Aorta (tissue), 5 donors: ENCODE measurements around the gene TCIRG1. TPM values are rescaled to one million over a fixed set of nuclear protein-coding genes. Genes with fewer than 3 reads are reported as not detected.

Source experiments
- ATAC-seq: fragments of 200-7000 bp; cut with Tn5 transposase; one replicate; pipeline ENCODE4 v1.9.1; 2022; ENCODE audit warnings: moderate library complexity; ENCODE audit not compliant: low FRiP score
- DNase-seq, 2 donors: peaks; one replicate each; pipeline ENCODE4 v3.0.0-alpha.2; 2020
- H3K27ac ChIP-seq, 2 donors: one replicate each; pipeline ENCODE4 v1.5.1; 2013; ENCODE audit warnings: low read length in 2 of 2, mild to moderate bottlenecking in 2 of 2, moderate library complexity in 2 of 2, control low read depth in 1 of 2, inconsistent platforms in 1 of 2, low read depth in 1 of 2
- H3K27me3 ChIP-seq, 2 donors: one replicate each; pipeline ENCODE4 v1.6.1; 2013; ENCODE audit warnings: control low read depth in 1 of 2, low read length in 1 of 2, mild to moderate bottlenecking in 1 of 2, moderate library complexity in 1 of 2; ENCODE audit not compliant: insufficient read depth in 2 of 2, control insufficient read depth in 1 of 2
- H3K36me3 ChIP-seq, 2 donors: one replicate each; pipeline ENCODE4 v1.6.1; 2013; ENCODE audit warnings: control low read depth in 1 of 2, low read length in 1 of 2, mild to moderate bottlenecking in 1 of 2; ENCODE audit not compliant: insufficient read depth in 2 of 2, control insufficient read depth in 1 of 2
- H3K4me1 ChIP-seq, 2 donors: one replicate each; pipeline ENCODE4 v1.6.1; 2013; ENCODE audit warnings: low read length in 2 of 2, control low read depth in 1 of 2, mild to moderate bottlenecking in 1 of 2, moderate library complexity in 1 of 2; ENCODE audit not compliant: insufficient read depth in 2 of 2, control insufficient read depth in 1 of 2
- H3K4me3 ChIP-seq, 2 donors: one replicate each; pipeline ENCODE4 v1.5.1; 2013; ENCODE audit warnings: low read length in 2 of 2, control low read depth in 1 of 2, mild to moderate bottlenecking in 1 of 2
- H3K9me3 ChIP-seq: one replicate; pipeline ENCODE4 v1.6.1; 2013; ENCODE audit warnings: mild to moderate bottlenecking, low read length; ENCODE audit not compliant: control insufficient read depth
- WGBS, 2 donors: extraction: QIAGEN DNeasy Blood & Tissue Kit; methylation state at CpG; one replicate each; pipeline ENCODE4 v1.1.7; 2013; 5-methylcytosine and 5-hydroxymethylcytosine counted together
- intact Hi-C, 2 donors: fragments of 100-400 bp; cut with DNase I; formaldehyde crosslinking; loops; one replicate each; pipeline versions ENCODE4 v1.14.2 to v1.15.0; 2022
- polyA plus RNA-seq, 2 donors: library from polyadenylated mRNA; stranded (reverse); fragments of 200-250 nt; gene quantifications; one replicate each; pipeline ENCODE4 v1.2.3, GENCODE V29; 2013
- total RNA-seq, 2 donors: library from RNA; stranded (reverse); fragmentation: NEBNext Ultra II Directional; extraction: Animal tissue kit (Norgen Biotek cat#: 25700); gene quantifications; one replicate each; pipeline ENCODE4 v1.2.1, GENCODE V29; 2021
- donor health status: healthy with polysubstance abuse.
- donor health status: Bipolar disorder and iron deficiency.
- donor health status: DM: no; HTN: no; CAD: no.
- donor health status: DM: no; HTN: no; CAD: no.
- donor health status: DM: yes; HTN: yes; CAD: no.

TCIRG1 gene
- total and polyA plus RNA-seq, 4 donors: 47.5 to 485 (median 149) TPM

DNA sequence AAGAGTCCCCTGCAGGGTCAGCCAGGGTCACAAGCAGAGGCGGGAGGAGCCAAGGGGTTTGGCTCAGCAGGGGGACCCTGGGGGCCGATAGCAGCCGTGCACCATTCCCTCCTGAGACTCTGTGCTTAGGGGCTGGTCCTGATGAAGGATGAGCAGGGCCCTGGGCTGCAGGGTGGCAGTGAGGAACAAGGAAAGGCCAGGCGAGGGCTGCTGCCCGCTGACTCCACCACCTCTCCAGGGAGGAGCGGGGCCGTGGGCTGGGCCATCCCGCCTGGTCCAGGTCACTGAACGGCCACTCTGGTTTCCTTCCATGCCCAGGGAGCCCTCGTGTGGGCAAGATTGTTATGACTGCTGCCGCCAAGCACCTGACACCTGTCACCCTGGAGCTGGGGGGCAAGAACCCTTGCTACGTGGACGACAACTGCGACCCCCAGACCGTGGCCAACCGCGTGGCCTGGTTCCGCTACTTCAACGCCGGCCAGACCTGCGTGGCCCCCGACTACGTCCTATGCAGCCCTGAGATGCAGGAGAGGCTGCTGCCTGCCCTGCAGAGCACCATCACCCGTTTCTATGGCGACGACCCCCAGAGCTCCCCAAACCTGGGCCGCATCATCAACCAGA lies 17.5 kb upstream of the TCIRG1 start:
- H3K4me1 ChIP-seq: no peaks in the 10 kb centered on the region
- H3K4me3 ChIP-seq: no peak overlapping the region
- H3K27me3 ChIP-seq: no peaks in the 10 kb centered on the region
- intact Hi-C loops: no loop called here
- no peak overlapping the region for H3K27ac ChIP-seq
- H3K36me3 ChIP-seq: no peaks in the 10 kb centered on the region
- WGBS, 2 donors: 68 to 80% methylated on average over 27 of the region's 27 CpGs
- DNase-seq (no peak), ATAC-seq (no peak)
- H3K9me3 ChIP-seq: no peaks in the 10 kb centered on the region

DNA sequence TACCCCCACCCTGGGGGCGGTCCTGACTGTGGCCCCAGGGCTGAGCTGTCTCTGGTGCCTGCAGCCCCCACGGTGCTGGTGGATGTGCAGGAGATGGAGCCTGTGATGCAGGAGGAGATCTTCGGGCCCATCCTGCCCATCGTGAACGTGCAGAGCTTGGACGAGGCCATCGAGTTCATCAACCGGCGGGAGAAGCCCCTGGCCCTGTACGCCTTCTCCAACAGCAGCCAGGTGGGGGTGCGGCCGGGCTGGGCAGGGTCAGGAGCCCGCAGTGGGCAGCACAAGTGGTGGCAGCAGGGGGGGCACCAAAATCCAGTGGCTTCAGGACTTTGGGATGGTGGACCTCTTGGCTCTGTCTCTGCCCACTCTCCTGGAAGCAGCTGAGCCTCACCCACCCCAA lies 16.3 kb upstream of the TCIRG1 start:
- intact Hi-C loops: no loop called here
- Histone ChIP-seq H3K27ac (no peak overlapping the region), H3K4me3 (no peak overlapping the region), H3K4me1 (no peaks in the 10 kb centered on the region), H3K9me3 (no peaks in the 10 kb centered on the region), H3K27me3 (no peaks in the 10 kb centered on the region), H3K36me3 (no peaks in the 10 kb centered on the region)
- WGBS, 2 donors: 88 to 92% methylated on average over 10 to 13 of the region's 13 CpGs
- ATAC-seq (no peak), DNase-seq (no peak)

DNA sequence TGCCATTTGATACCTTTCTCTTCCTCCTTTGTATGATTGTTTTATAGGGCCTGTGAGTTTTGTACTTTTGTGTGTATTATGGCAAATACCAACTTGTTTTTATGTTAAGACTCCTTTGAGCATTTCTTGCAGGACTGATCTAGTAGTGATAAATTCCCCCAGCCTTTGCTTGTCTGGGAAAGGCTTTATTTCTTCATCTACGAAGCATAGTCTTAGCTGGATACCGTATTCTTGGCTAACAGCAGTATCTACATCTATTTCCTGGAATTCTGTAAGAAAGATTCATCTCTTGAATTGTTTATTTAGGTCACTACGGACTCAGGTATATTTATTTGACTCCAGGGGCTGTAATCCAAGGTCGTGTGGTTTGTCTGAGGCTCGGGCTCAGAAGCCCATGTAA lies 14.3 kb upstream of the TCIRG1 start:
- no peak for DNase-seq
- H3K27me3 ChIP-seq: no peaks in the 10 kb centered on the region
- H3K27ac ChIP-seq: no peak overlapping the region
- WGBS, 2 donors: 84 to 90% methylated on average over 5 of the region's 5 CpGs
- H3K4me3 ChIP-seq: no peak overlapping the region
- H3K9me3 ChIP-seq: no peaks in the 10 kb centered on the region
- H3K4me1 ChIP-seq: no peaks in the 10 kb centered on the region
- no peak for ATAC-seq
- H3K36me3 ChIP-seq: no peaks in the 10 kb centered on the region
- intact Hi-C loops: no loop called here

DNA sequence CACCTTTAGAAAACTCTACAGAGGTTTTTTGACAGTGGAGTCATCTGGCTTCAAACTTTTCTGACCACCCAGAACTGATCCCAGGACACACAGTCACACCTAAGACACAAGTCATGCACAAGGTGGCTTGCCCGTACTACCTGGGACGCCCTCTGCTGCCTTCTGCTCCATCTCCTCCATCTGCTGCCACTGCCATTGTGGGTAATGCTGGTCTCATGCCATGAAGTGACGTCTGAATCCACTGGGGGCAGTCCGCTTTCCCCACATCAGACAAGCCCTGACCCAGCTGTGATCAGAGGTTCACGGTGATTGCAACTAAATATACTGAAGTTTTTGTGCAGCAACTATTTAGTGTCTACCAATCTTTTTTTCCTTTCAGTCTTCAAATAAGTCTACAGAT lies 13.8 kb upstream of the TCIRG1 start:
- H3K27ac ChIP-seq: no peak overlapping the region
- no peaks in the 10 kb centered on the region for H3K9me3 ChIP-seq
- H3K4me3 ChIP-seq: no peak overlapping the region
- H3K27me3 ChIP-seq: no peaks in the 10 kb centered on the region
- DNase-seq (no peak), ATAC-seq (no peak)
- 83 to 85% methylated on average over 5 of the region's 5 CpGs for WGBS, 2 donors
- intact Hi-C loops: no loop called here
- H3K36me3 ChIP-seq: no peaks in the 10 kb centered on the region
- H3K4me1 ChIP-seq: no peaks in the 10 kb centered on the region

DNA sequence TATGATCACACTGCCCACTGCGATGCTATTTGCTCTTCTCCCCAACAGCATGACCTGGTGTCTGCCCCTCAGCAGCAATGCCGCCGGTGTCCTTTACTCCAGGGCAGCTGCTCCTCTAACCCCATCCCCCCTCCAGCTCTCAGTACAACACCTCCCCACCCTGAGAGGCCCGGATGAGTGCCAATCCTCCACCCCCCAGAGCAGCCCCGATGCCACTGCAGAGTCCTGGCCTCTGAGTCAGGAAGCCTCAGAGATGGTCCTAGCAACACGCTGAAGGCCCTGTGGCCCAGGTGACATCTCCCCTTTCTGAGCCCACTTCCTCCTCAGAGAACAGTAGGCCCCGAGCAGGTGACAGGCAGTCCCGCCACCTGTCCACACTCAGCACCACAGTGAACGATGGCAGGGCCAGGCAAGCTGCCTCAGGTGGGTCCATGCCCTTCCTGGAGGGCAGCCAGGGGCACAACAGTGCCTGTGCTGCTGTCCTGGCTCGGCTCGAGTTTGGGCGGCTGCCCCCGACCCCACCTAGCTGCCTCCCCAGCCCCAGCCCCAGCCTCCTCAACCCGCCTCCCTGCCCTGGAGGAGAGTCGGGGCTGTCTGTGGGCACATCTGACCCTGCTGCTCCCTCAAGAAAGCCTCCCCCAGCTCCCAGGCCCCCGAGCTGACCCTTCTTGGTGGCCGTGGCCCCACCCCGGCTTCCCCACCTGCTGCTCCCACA lies 12.3 kb upstream of the TCIRG1 start:
- Histone ChIP-seq H3K27ac (no peak overlapping the region), H3K4me3 (no peak overlapping the region), H3K27me3 (no peaks in the 10 kb centered on the region), H3K4me1 (no peaks in the 10 kb centered on the region), H3K36me3 (no peaks in the 10 kb centered on the region), H3K9me3 (no peaks in the 10 kb centered on the region)
- WGBS, 2 donors: 90 to 92% methylated on average over 17 to 18 of the region's 18 CpGs
- intact Hi-C loops: no loop called here
- no peak for ATAC-seq
- no peak for DNase-seq

DNA sequence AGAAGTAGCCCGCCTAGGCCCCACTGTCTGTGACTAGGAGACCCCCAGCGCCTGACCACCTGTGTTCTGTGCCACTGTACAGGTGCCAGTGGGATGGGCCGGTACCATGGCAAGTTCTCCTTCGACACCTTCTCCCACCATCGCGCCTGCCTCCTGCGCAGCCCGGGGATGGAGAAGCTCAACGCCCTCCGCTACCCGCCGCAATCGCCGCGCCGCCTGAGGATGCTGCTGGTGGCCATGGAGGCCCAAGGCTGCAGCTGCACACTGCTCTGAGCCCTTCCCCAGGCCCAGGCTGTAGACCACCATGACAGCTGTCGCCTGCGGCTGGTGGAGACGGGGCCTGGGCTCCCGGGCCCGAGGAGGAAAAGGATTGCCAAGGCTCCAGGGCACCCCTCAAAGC lies 11.2 kb upstream of the TCIRG1 start:
- DNase-seq (no peak), ATAC-seq (no peak)
- H3K36me3 ChIP-seq: no peaks in the 10 kb centered on the region
- intact Hi-C loops: no loop called here
- WGBS, 2 donors: 93% methylated on average over 21 of the region's 21 CpGs
- H3K27ac ChIP-seq: no peak overlapping the region
- H3K27me3 ChIP-seq: no peaks in the 10 kb centered on the region
- no peak overlapping the region for H3K4me3 ChIP-seq
- no peaks in the 10 kb centered on the region for H3K9me3 ChIP-seq
- no peaks in the 10 kb centered on the region for H3K4me1 ChIP-seq

DNA sequence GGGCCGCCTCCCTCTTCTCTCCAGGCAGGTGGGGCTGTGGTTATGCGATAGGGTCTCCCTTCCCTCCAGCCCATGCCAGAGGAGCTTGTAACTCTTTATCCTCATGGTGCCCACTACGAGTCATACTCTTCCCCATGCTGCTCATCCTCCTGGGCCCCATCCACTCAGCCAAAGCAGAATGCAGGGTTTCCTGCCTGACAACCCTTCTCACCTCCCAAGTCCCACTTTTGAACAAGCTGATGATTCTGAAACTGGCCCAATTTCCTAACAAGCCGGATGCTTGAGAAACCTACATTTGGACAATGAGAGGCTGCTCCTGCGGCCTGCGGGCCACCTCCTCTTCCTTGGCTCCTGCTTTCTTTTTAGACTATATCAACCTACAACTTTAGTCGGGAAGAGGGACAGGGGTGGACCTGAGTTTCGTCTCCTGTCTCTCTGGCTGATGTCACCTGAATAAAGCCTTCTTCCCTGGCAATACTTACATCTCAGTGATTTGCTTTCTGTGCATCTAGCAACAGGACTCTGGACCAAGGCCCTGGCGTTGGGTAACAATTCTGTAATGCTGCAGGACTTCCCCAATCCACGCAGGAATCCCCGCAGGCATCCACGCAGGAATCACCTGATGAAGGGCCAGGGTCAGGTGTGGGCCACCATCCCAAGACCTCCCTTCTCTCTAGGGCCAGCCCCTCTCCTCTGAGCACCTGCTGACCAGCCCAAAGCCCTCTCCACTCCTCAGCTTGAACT lies 9.9 kb upstream of the TCIRG1 start:
- H3K36me3 ChIP-seq: no peaks in the 10 kb centered on the region
- no peaks in the 10 kb centered on the region for H3K4me1 ChIP-seq
- no peak for ATAC-seq
- no peak for DNase-seq
- no peaks in the 10 kb centered on the region for H3K27me3 ChIP-seq
- no peaks in the 10 kb centered on the region for H3K9me3 ChIP-seq
- H3K27ac ChIP-seq: no peak overlapping the region
- intact Hi-C loops: no loop called here
- WGBS, 2 donors: 85 to 88% methylated on average over 12 of the region's 12 CpGs
- no peak overlapping the region for H3K4me3 ChIP-seq

DNA sequence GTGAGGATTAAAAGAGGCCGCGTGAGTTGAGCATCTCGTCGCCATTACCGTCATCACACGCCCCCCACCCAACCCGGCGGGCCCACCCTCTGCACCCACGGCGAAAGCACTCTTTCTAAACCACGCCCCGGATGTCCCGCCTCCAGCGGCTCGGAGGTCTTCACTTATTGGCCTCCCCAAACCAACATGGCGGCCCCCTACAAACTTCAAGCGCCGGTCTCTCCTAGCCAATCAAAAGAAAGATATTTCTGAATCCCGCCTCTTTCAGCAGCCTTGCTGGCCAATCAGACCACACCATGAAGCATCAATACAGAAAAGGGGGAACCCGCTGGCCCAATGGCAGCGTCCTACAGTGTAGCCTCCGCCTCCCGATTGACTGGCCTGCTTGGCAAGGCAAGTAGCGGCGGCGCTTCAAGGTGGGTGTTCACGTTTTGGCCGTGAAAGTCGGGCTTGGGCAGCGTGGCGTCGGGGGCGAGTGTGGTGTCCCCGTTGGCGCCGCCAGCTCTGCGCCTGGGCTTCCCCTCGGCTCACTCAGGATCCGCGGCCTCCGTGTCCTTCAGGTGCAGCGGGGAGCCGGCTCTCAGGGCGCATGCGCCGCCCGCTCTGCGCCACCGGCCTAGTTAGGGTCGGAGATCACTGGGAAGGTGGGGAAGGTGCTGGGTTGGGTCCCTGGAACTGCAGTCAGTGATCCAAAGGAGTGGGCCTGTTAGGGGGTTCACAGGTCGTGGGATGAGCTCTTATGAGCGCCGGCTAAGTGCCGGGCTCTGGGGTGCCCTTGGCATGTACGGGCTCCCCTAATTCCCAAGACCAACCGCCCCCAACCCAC lies 8.3 kb upstream of the TCIRG1 start, which contains the start of gene NDUFS8:
Gene NDUFS8, plus strand, starts transcription at position 364 of the 826 bp plus-strand sequence. CDS start 1,471 bp downstream, outside the sequence.
- 0% methylated on average over 56 of the region's 56 CpGs for WGBS, 2 donors
- no peaks in the 10 kb centered on the region for H3K27me3 ChIP-seq
- no peaks in the 10 kb centered on the region for H3K36me3 ChIP-seq
- no peaks in the 10 kb centered on the region for H3K4me1 ChIP-seq
- ATAC-seq (peak; percentile 96), DNase-seq (peak; percentile 96 to 99)
- H3K9me3 ChIP-seq: no peaks in the 10 kb centered on the region
- H3K27ac ChIP-seq: peak within 1 kb of the TSS in 1 of 2 donors; percentile 37
- H3K4me3 ChIP-seq: peak within 1 kb of the TSS; percentile 44 to 71
- intact Hi-C loops: loop anchor here in 1 of 2 donors (2.0 kb wide), 1 partner anchor 20 kb away; the partner anchor contains the start of gene ALDH3B1
